Measurements from ENCODE around the gene GBX2.

Gene GBX2

GRCh38 chr2:236129935-236130334 lies 38.3 kb downstream of the GBX2 start:
- in situ Hi-C loops (cut with HindIII; ENCODE audit: low sequenced_read_pairs), result no loop called here

GRCh38 chr2:236128321-236128720 lies 39.9 kb downstream of the GBX2 start:
- DNase-seq (ENCODE audit: low read depth, low spot score), result no peak
- no peak overlapping the region for H3K4me3 ChIP-seq (ENCODE audit: low read depth, low read length)
- in situ Hi-C loops (cut with HindIII; ENCODE audit: low sequenced_read_pairs), result no loop called here
- TF ChIP-seq CTCF (IDR thresholded peaks at IDR 0.05; ENCODE audit: low read depth, low read length), result no peak

More at GRCh38 chr2:236129935-236130334, 38.3 kb downstream of the GBX2 start:
- H3K4me3 ChIP-seq (ENCODE audit: low read depth, low read length), result no peak overlapping the region
- no peak for DNase-seq (ENCODE audit: low read depth, low spot score)
- no peak for TF ChIP-seq CTCF (IDR thresholded peaks at IDR 0.05; ENCODE audit: low read depth, low read length)

GRCh38 chr2:236127010-236127409 lies 41.2 kb downstream of the GBX2 start:
- no peak for TF ChIP-seq CTCF (IDR thresholded peaks at IDR 0.05; ENCODE audit: low read depth, low read length)
- no peak for DNase-seq (ENCODE audit: low read depth, low spot score)
- in situ Hi-C loops (cut with HindIII; ENCODE audit: low sequenced_read_pairs), result no loop called here
- H3K4me3 ChIP-seq (ENCODE audit: low read depth, low read length), result no peak overlapping the region

- no peak overlapping the region for H3K4me3 ChIP-seq (ENCODE audit: low read depth, low read length)
- in situ Hi-C loops (cut with HindIII; ENCODE audit: low sequenced_read_pairs), result no loop called here
- DNase-seq (ENCODE audit: low read depth, low spot score), result no peak
- no peak for TF ChIP-seq CTCF (IDR thresholded peaks at IDR 0.05; ENCODE audit: low read depth, low read length)
Observed at GRCh38 chr2:236125541-236125940, 42.6 kb downstream of the GBX2 start.

- in situ Hi-C loops (cut with HindIII; ENCODE audit: low sequenced_read_pairs), result no loop called here
- DNase-seq (ENCODE audit: low read depth, low spot score), result no peak
- no peak for TF ChIP-seq CTCF (IDR thresholded peaks at IDR 0.05; ENCODE audit: low read depth, low read length)
Observed at GRCh38 chr2:236124182-236124893, 43.8 kb downstream of the GBX2 start.

GRCh38 chr2:236123716-236124115 lies 44.5 kb downstream of the GBX2 start:
- no peak overlapping the region for H3K4me3 ChIP-seq (ENCODE audit: low read depth, low read length)
- no peak for TF ChIP-seq CTCF (IDR thresholded peaks at IDR 0.05; ENCODE audit: low read depth, low read length)
- in situ Hi-C loops (cut with HindIII; ENCODE audit: low sequenced_read_pairs), result no loop called here
- DNase-seq (ENCODE audit: low read depth, low spot score), result no peak

More at GRCh38 chr2:236124182-236124893, 43.8 kb downstream of the GBX2 start:
- no peak overlapping the region for H3K4me3 ChIP-seq (ENCODE audit: low read depth, low read length)

Data from astrocyte of the spinal cord (primary cell).